GM12891 (cell line): Measurements from ENCODE around the gene GPC5.

Source experiments
- PAX5 ChIP-seq: IDR thresholded peaks from 2 replicates; pipeline ENCODE4 v1.6.1; 2011; ENCODE audit warnings: low read length, moderate library complexity, mild to moderate bottlenecking; ENCODE audit not compliant: insufficient read depth, severe bottlenecking
- POLR2A ChIP-seq: IDR thresholded peaks from 2 replicates; pipeline ENCODE4 v1.6.1; 2011; ENCODE audit warnings: low read depth, low read length, control low read depth
- POLR2AphosphoS5 ChIP-seq: IDR thresholded peaks from 2 replicates; pipeline ENCODE4 v1.6.1; 2011; ENCODE audit warnings: low read depth, low read length, control low read depth
- SPI1 ChIP-seq: IDR thresholded peaks from 2 replicates; pipeline ENCODE4 v1.6.1; 2011; ENCODE audit warnings: low read depth, low read length, control low read depth
- TAF1 ChIP-seq: IDR thresholded peaks from 2 replicates; pipeline ENCODE4 v1.6.1; 2011; ENCODE audit warnings: low read depth, low read length, control low read depth

DNA sequence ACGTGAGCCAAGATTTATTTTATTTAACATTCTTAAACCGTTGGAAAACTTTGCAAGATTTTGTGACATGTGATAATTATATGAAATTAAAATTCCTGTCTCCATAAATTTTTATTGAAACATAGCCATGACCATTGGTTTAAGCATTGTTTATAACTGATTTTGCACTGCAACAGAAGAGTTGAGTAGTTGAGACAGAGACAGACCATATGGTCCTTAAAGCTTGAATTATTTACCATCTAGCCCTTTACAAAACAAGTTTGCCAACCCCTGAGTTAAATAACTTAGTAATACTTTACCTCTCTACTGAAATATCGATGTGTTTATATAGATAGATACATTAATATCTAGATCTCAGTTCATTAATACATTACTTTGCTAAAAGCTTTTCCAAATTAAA, 1014.1 kb downstream of the GPC5 start:
- TF ChIP-seq POLR2AphosphoS5 (no peak), TAF1 (no peak), POLR2A (no peak), SPI1 (no peak), PAX5 (no peak)
